PC-9 (cell line): Measurements from ENCODE around the gene SETD1B. TPM values are rescaled to one million over a fixed set of nuclear protein-coding genes. Genes with fewer than 3 reads are reported as not detected.
"Not testable (repeated sequence)": the region's sequence is repeated elsewhere in the genome, so short reads cannot be mapped to it uniquely, and the experiment has no call there.

Experiments
- BruUV-seq: library from RNA; stranded (reverse); fragments of 400-500 nt; replicated peaks from 2 replicates; lab custom pipeline; 2021; lab: Mats Ljungman, UMichigan
- CTCF ChIA-PET: fragments of 300-600 bp; sonication (Branson Sonifier 250); formaldehyde crosslinking; loops from one replicate; lab custom pipeline; 2022; ENCODE audit warnings: antibody characterized with exemption; lab: Charles Lee
- POLR2A ChIA-PET: fragments of 300-600 bp; sonication (Branson Sonifier 250); formaldehyde crosslinking; loops from one replicate; lab custom pipeline; 2022; ENCODE audit warnings: antibody characterized with exemption; ENCODE audit not compliant: unreplicated experiment; lab: Charles Lee
- DNase-seq, 2 experiments: peaks; one replicate each; pipeline versions ENCODE4 v3.0.0 to v3.0.0-alpha.2; 2015 to 2022; ENCODE audit warnings: mixed read lengths in 1 of 2
- H2AFZ ChIP-seq: fragments of 200-600 bp; sonication (generic); 2 replicates; pipeline ENCODE4 v1.8.1; 2017; ENCODE audit warnings: antibody characterized with exemption
- H3F3A ChIP-seq: fragments of 200-600 bp; sonication (generic); 2 replicates; pipeline ENCODE4 v1.8.1; 2017; ENCODE audit warnings: antibody characterized with exemption, mild to moderate bottlenecking, low read depth; ENCODE audit not compliant: insufficient read depth
- H3K27ac ChIP-seq: fragments of 200-600 bp; sonication (generic); 2 replicates; pipeline ENCODE4 v1.6.1; 2016; ENCODE audit warnings: mixed run types
- H3K27me3 ChIP-seq: fragments of 200-600 bp; sonication (generic); 2 replicates; pipeline ENCODE4 v1.6.1; 2016; ENCODE audit warnings: low read depth, mixed run types; ENCODE audit not compliant: insufficient read depth
- H3K36me3 ChIP-seq: fragments of 200-600 bp; sonication (generic); 2 replicates; pipeline ENCODE4 v1.6.1; 2016; ENCODE audit warnings: low read depth, mixed run types
- H3K4me1 ChIP-seq: fragments of 200-600 bp; sonication (generic); replicated peaks from 2 replicates; pipeline ENCODE4 v1.6.1; 2016; ENCODE audit warnings: mixed run types; ENCODE audit not compliant: insufficient read depth
- H3K4me2 ChIP-seq: fragments of 200-600 bp; sonication (generic); 2 replicates; pipeline ENCODE4 v1.6.1; 2017; ENCODE audit warnings: mixed run types
- H3K4me3 ChIP-seq: fragments of 200-600 bp; sonication (generic); 2 replicates; pipeline ENCODE4 v1.6.1; 2016; ENCODE audit warnings: mixed run types
- H3K79me2 ChIP-seq: fragments of 200-600 bp; sonication (generic); 2 replicates; pipeline ENCODE4 v1.6.1; 2017; ENCODE audit warnings: low read depth, mixed run types
- H3K9me2 ChIP-seq: fragments of 200-600 bp; sonication (generic); 2 replicates; pipeline ENCODE4 v1.8.1; 2017; ENCODE audit warnings: mild to moderate bottlenecking; ENCODE audit not compliant: insufficient read depth
- H3K9me3 ChIP-seq: fragments of 200-600 bp; sonication (generic); 2 replicates; pipeline ENCODE4 v1.8.1; 2016; ENCODE audit warnings: low read depth; ENCODE audit not compliant: insufficient read depth
- H4K20me1 ChIP-seq: fragments of 200-600 bp; sonication (generic); 2 replicates; pipeline ENCODE4 v1.8.1; 2017; ENCODE audit not compliant: insufficient read depth
- CTCF ChIP-seq: fragments of 200-600 bp; sonication (generic); conservative IDR thresholded peaks from 2 replicates; pipeline ENCODE4 v1.6.1; 2017; ENCODE audit warnings: mixed run types, antibody characterized with exemption, mild to moderate bottlenecking, moderate library complexity
- EZH2 ChIP-seq: fragments of 200-600 bp; sonication (generic); IDR thresholded peaks from 2 replicates; pipeline ENCODE4 v1.8.0; 2017; ENCODE audit warnings: antibody characterized with exemption, low read depth
- intact Hi-C: fragments of 100-400 bp; cut with micrococcal nuclease; formaldehyde crosslinking; loops from one replicate; pipeline ENCODE4 v1.10.0; 2022; ENCODE audit not compliant: unreplicated experiment
- total RNA-seq: library from RNA; stranded (reverse); gene quantifications from 2 replicates; pipeline ENCODE4 v1.2.3, GENCODE V29; 2021

SETD1B gene
- total RNA-seq, 1 experiment from 2014 or later: 22.6 TPM

- Histone ChIP-seq H3K9me2 (no peaks in the 10 kb centered on the region), H3F3A (peaks cover 8% of the 10 kb centered on the region; the same call in 1 of the 2 replicates), H4K20me1 (no peaks in the 10 kb centered on the region), H3K9me3 (no peaks in the 10 kb centered on the region), H3K4me3 (no peak overlapping the region), H3K36me3 (no peaks in the 10 kb centered on the region), H3K4me1 (peaks cover 9% of the 10 kb centered on the region; the same call in 1 of the 2 replicates), H3K79me2 (no peaks in the 10 kb centered on the region), H3K4me2 (no peak overlapping the region), H2AFZ (no peak overlapping the region), H3K27me3 (no peaks in the 10 kb centered on the region), H3K27ac (no peak overlapping the region)
- TF ChIP-seq EZH2 (no peak), CTCF (no peak)
- DNase-seq: no peak
- BruUV-seq: no TSS peak
- ChIA-PET POLR2A (no interaction called here), CTCF (interaction anchor here (0.6 kb wide), 1 partner anchor 8 kb away, joined by 4 read pairs; no protein-coding TSS in a partner anchor)
- intact Hi-C loops: no loop called here
These were observed 71.8 kb downstream of the SETD1B start for GRCh38 chr12:121875582-121875981.

GRCh38 chr12:121876080-121876447, 72.3 kb downstream of the SETD1B start:
- H3K4me3 ChIP-seq, H3K79me2 ChIP-seq, H3K9me2 ChIP-seq, POLR2A ChIA-PET, H3K27ac ChIP-seq, H3K9me3 ChIP-seq, H3F3A ChIP-seq, DNase-seq, BruUV-seq, intact Hi-C loops, H3K36me3 ChIP-seq, H4K20me1 ChIP-seq, H3K27me3 ChIP-seq, H3K4me1 ChIP-seq, H2AFZ ChIP-seq, H3K4me2 ChIP-seq: not testable (repeated sequence)
- CTCF ChIA-PET: interaction anchor here (0.6 kb wide), 1 partner anchor 7 kb away, joined by 4 read pairs; no protein-coding TSS in a partner anchor

Other genes starting within 250 kb of the SETD1B start
- 43.6 and 45.1 TPM in 2 replicates for gene KDM2B, start 223.0 kb upstream of the SETD1B start, total RNA-seq
- gene ORAI1, start 177.5 kb upstream of the SETD1B start, total RNA-seq: 25.6 and 28.1 TPM in 2 replicates
- gene MORN3, start 134.4 kb upstream of the SETD1B start, total RNA-seq: 1.8 and 2.9 TPM in 2 replicates
- 10.3 and 12.4 TPM in 2 replicates for gene TMEM120B, start 91.3 kb upstream of the SETD1B start, total RNA-seq
- gene RHOF, start 10.3 kb upstream of the SETD1B start, total RNA-seq: 132 and 179 TPM in 2 replicates
- gene HPD, start 54.9 kb downstream of the SETD1B start, total RNA-seq: 0.35 and 0.92 TPM in 2 replicates
- 64.8 and 76.6 TPM in 2 replicates for gene PSMD9, start 84.8 kb downstream of the SETD1B start, total RNA-seq
- gene CFAP251, start 114.6 kb downstream of the SETD1B start, total RNA-seq: 3.7 and 4.3 TPM in 2 replicates
- 6.3 and 6.6 TPM in 2 replicates for gene BCL7A, start 217.9 kb downstream of the SETD1B start, total RNA-seq